AG10803 (cell line): ENCODE data around the gene LINC00632.

Experiments used
- DNase-seq: peaks from one replicate; pipeline ENCODE4 v3.0.0; 2010; ENCODE audit warnings: low read depth
- H3K4me3 ChIP-seq: 2 replicates; pipeline ENCODE4 v1.5.1; 2011; ENCODE audit warnings: mild to moderate bottlenecking, low read length, control low read depth
- CTCF ChIP-seq: conservative IDR thresholded peaks from 2 replicates; pipeline ENCODE4 v1.5.1; 2011; ENCODE audit warnings: mild to moderate bottlenecking, low read length, control low read depth, inconsistent platforms

LINC00632 gene

GRCh38 chrX:140701480-140701879 lies 8.1 kb upstream of the LINC00632 start:
- no peak overlapping the region for H3K4me3 ChIP-seq
- peak; percentile 44 for TF ChIP-seq CTCF
- DNase-seq, result peak; percentile 27

DNA sequence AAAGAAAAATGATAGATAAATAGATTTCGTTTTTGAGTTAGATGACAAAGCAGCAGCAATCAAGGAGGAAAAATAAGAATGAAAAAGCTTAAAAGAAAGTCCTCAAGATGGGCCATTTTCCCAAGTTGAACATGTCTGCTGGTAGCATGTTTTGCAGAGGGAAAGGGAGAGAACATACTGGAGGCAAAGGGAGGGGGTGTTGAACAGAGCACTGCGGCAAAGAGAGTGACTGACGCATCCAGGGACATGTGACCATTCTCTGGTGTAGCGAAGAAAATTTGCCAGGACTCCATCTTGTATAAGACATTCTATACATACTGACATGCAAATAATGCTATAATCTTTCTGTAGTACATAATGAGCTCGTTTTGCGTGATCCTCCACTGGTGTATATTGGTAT lies 1.2 kb downstream of the LINC00632 start:
- no peak for DNase-seq
- H3K4me3 ChIP-seq, result no peak overlapping the region
- no peak for TF ChIP-seq CTCF

- TF ChIP-seq CTCF, result no peak
- H3K4me3 ChIP-seq, result no peak overlapping the region
- no peak for DNase-seq
Observed at GRCh38 chrX:140711894-140712293, 2.3 kb downstream of the LINC00632 start.

DNA sequence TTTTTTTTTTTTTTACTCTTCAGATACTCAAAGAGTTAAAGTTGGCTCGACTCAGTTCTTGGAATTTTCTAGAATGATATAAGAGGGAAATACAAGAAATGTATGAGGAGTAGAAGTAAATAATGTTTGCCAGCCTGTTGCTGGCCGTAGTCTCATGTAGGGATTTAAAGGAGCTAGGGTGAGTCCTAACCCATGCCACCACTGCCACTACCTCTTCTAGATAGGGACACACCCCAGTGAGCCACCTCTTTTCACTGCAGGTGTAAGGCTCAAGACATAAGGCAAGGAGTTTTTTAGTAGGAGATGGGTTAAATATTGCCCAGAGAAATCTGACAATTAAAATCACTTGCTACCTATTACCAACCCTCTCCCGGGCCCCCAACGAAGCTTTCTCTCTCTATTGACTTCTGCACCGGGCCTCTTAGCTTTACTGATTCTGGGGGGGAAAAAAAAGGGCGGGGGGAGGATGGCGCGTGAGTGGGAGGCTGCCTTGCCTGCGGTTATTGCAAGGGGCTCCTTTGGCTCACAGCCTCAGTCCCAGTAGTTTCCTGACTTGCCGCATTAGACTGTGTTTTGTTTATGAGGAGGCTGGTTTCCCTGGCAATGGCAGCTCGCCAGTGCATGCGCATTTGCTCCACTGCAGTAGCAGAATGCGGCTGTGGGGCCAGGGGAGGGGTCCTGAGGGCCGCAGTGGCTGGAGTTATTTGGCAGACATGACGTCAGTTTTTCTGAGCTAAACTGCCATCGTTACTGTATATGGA lies 3.0 kb downstream of the LINC00632 start:
- peak; percentile 34 for DNase-seq
- TF ChIP-seq CTCF, result no peak
- no peak overlapping the region; the same call in 1 of the 2 replicates for H3K4me3 ChIP-seq

DNA sequence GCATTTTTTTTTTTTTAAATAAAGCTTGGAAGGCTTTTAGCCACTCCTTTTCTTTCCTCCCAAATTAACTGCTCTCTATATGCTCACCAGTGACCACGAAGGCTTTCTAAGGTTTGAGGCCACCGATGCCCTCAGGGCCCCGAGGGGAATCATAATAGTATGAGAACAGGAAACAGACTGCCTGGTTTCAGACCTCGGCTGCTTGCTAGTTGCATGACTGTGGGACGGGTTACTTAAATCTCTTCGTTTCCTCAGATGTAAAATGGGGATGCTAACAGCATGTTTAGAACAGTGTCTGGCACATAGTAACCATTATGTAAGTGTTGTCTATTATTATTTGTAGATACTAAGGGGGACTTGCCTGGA lies 3.6 kb downstream of the LINC00632 start:
- H3K4me3 ChIP-seq, result no peak overlapping the region; the same call in 1 of the 2 replicates
- TF ChIP-seq CTCF, result no peak
- DNase-seq, result no peak

DNA sequence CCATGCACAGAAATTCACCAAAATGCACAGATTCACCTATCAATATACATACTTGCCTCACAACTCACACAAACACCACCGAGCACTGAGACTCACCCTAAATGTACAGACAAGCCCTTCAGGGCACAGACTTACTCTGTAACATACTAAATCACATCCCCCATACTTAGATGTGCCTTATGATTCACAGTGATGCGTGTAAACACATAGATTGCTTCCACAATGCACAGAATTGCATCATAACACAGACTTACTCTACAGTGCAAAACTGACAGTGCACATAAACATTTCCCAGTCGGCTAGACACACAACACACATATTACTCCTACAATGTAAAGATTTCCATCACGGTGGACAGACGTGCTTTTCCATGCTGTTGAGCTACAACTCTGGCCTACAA lies 6.2 kb downstream of the LINC00632 start:
- DNase-seq, result no peak
- no peak for TF ChIP-seq CTCF
- H3K4me3 ChIP-seq, result no peak overlapping the region

GRCh38 chrX:140723121-140723715 lies 13.7 kb downstream of the LINC00632 start:
- H3K4me3 ChIP-seq, result no peak overlapping the region
- TF ChIP-seq CTCF, result no peak
- DNase-seq, result peak; percentile 18
